Ovary (tissue), 9 donors: Measurements from ENCODE around the gene NTRK3. TPM values are rescaled to one million over a fixed set of nuclear protein-coding genes. Genes with fewer than 3 reads are reported as not detected.

ENCODE experiments used
- DNase-seq, 5 donors: peaks; one replicate each; pipeline ENCODE4 v3.0.0-alpha.2; 2019 to 2020
- H3K27ac ChIP-seq, 2 donors: fragments of 200-600 bp; one replicate each; pipeline versions ENCODE4 v1.5.1 to v1.8.0; 2019 to 2022
- H3K27me3 ChIP-seq: fragments of 200-600 bp; one replicate; pipeline ENCODE4 v1.8.0; 2022
- H3K36me3 ChIP-seq: fragments of 200-600 bp; sonication (generic); one replicate; pipeline ENCODE4 v1.5.1; 2019
- H3K4me1 ChIP-seq: one replicate; pipeline ENCODE4 v1.8.1; 2013; ENCODE audit warnings: mild to moderate bottlenecking, moderate library complexity; ENCODE audit not compliant: insufficient read depth
- H3K4me3 ChIP-seq: fragments of 200-600 bp; sonication (generic); one replicate; pipeline ENCODE4 v1.5.1; 2017
- H3K9me3 ChIP-seq, 2 donors: fragments of 200-600 bp in 1 of 2; sonication (generic) in 1 of 2; one replicate each; pipeline versions ENCODE4 v1.5.1 to v1.8.1; 2013 to 2019; ENCODE audit warnings: mild to moderate bottlenecking in 1 of 2, moderate library complexity in 1 of 2
- CTCF ChIP-seq, 3 donors: fragments of 450-650 bp in 2 of 3; fragments of 200-600 bp in 1 of 3; IDR thresholded peaks; one replicate each; pipeline versions ENCODE4 v1.5.1 to v1.8.0; 2016 to 2022; ENCODE audit warnings: antibody characterized with exemption in 3 of 3, mild to moderate bottlenecking in 1 of 3
- EP300 ChIP-seq: sonication (generic); formaldehyde crosslinking; IDR thresholded peaks from one replicate; pipeline ENCODE4 v1.6.1; 2017; ENCODE audit warnings: antibody characterized with exemption
- POLR2A ChIP-seq: fragments of 450-650 bp; IDR thresholded peaks from one replicate; pipeline ENCODE4 v1.6.1; 2017; ENCODE audit warnings: antibody characterized with exemption, mild to moderate bottlenecking, moderate library complexity
- WGBS, 3 donors: extraction: QIAGEN DNeasy Blood & Tissue Kit in 1 of 3; methylation state at CpG; one replicate each; pipeline versions ENCODE4 v1.1.5 to v1.1.7; 2013 to 2017; 5-methylcytosine and 5-hydroxymethylcytosine counted together
- intact Hi-C, 4 donors: fragments of 100-400 bp; cut with DNase I; formaldehyde crosslinking; loops; one replicate each; pipeline versions ENCODE4 v1.11.0 to v1.15.1; 2022 to 2023
- polyA plus RNA-seq, 2 donors: library from polyadenylated mRNA; stranded (reverse); fragments of 200-250 nt in 1 of 2; fragments of 350-450 nt in 1 of 2; fragmentation: Illumina TruSeq in 1 of 2; extraction: RNeasy Lipid Tissue Mini Kit (QIAGEN cat#74804) in 1 of 2; gene quantifications; one replicate each; pipeline ENCODE4 v1.2.3, GENCODE V29; 2013 to 2014
- total RNA-seq, 7 donors: library from RNA; depleted of rRNA in 2 of 7; stranded (reverse); fragments of >200 nt in 2 of 7; fragmentation: NEBNext Ultra II Directional in 3 of 7; extraction: Animal tissue kit (Norgen Biotek cat#: 25700) in 3 of 7; gene quantifications; one replicate each; pipeline versions ENCODE4 v1.1.0 to v1.2.4, GENCODE V29; 2016 to 2023
- donor health status: DM: no; HTN: no; CAD: no; lungs with moderate emphysema.
- donor health status: DM: no; HTN: no; CAD: no.
- donor health status: Bipolar disorder and iron deficiency.
- donor health status: DM: yes; HTN: yes; CAD: no.
- donor health status: DM: no; HTN: no; CAD: no.
- donor health status: DM: yes; HTN: yes; CAD: no.

Gene NTRK3
- total and polyA plus RNA-seq, 9 donors = 0.77 to 14.6 (median 2.7) TPM

- 73 to 84% (median 76%) methylated on average over 4 of the region's 4 CpGs for WGBS, 3 donors
- intact Hi-C loops = no loop called here
- H3K27me3 ChIP-seq = no peaks in the 10 kb centered on the region
- H3K4me3 ChIP-seq = no peak overlapping the region
- no peaks in the 10 kb centered on the region for H3K36me3 ChIP-seq
- no peak overlapping the region for H3K27ac ChIP-seq
- no peaks in the 10 kb centered on the region for H3K4me1 ChIP-seq
- H3K9me3 ChIP-seq = no peaks in the 10 kb centered on the region
- DNase-seq = no peak
- TF ChIP-seq POLR2A = no peak
- TF ChIP-seq CTCF (IDR thresholded peaks at IDR 0.05) = no peak
- TF ChIP-seq EP300 = no peak
These were observed 196.2 kb downstream of the NTRK3 start for GRCh38 chr15:88060383-88060782.

- no peak overlapping the region for H3K4me3 ChIP-seq
- no peaks in the 10 kb centered on the region for H3K36me3 ChIP-seq
- intact Hi-C loops = no loop called here
- no peaks in the 10 kb centered on the region for H3K4me1 ChIP-seq
- no peaks in the 10 kb centered on the region for H3K27me3 ChIP-seq
- H3K9me3 ChIP-seq = no peaks in the 10 kb centered on the region
- TF ChIP-seq POLR2A (no peak), EP300 (no peak)
- whole genome bisulfite sequencing, 3 donors = 80 to 83% (median 80%) methylated on average over 9 of the region's 9 CpGs
- no peak overlapping the region for H3K27ac ChIP-seq
- DNase-seq = no peak
These were observed 198.7 kb downstream of the NTRK3 start for GRCh38 chr15:88057836-88058235.

- TF ChIP-seq EP300 (no peak), CTCF (IDR thresholded peaks at IDR 0.05) (no peak), POLR2A (no peak)
- H3K36me3 ChIP-seq = no peaks in the 10 kb centered on the region
- intact Hi-C loops = no loop called here
These were observed 207.0 kb downstream of the NTRK3 start for GRCh38 chr15:88049506-88049905.

GRCh38 chr15:88048755-88049154 lies 207.8 kb downstream of the NTRK3 start:
- Histone ChIP-seq H3K36me3 (no peaks in the 10 kb centered on the region), H3K9me3 (no peaks in the 10 kb centered on the region), H3K4me1 (no peaks in the 10 kb centered on the region), H3K27me3 (no peaks in the 10 kb centered on the region), H3K4me3 (no peak overlapping the region), H3K27ac (no peak overlapping the region)
- intact Hi-C loops = no loop called here
- TF ChIP-seq POLR2A = no peak
- TF ChIP-seq EP300 = no peak
- no peak for TF ChIP-seq CTCF (IDR thresholded peaks at IDR 0.05)
- no peak for DNase-seq
- WGBS, 3 donors = 32 to 46% (median 44%) methylated on average over 3 of the region's 3 CpGs

More at GRCh38 chr15:88049506-88049905, 207.0 kb downstream of the NTRK3 start:
- no peak overlapping the region for H3K4me3 ChIP-seq
- H3K27ac ChIP-seq = no peak overlapping the region
- 61 to 67% (median 65%) methylated on average over 1 of the region's 1 CpG for WGBS, 3 donors
- H3K4me1 ChIP-seq = no peaks in the 10 kb centered on the region
- H3K9me3 ChIP-seq = no peaks in the 10 kb centered on the region
- no peaks in the 10 kb centered on the region for H3K27me3 ChIP-seq
- DNase-seq = no peak

- Histone ChIP-seq H3K9me3 (no peaks in the 10 kb centered on the region), H3K27me3 (no peaks in the 10 kb centered on the region), H3K4me3 (no peak overlapping the region), H3K27ac (no peak overlapping the region), H3K4me1 (no peaks in the 10 kb centered on the region), H3K36me3 (no peaks in the 10 kb centered on the region)
- 61 to 70% (median 69%) methylated on average over 2 of the region's 2 CpGs for WGBS, 3 donors
- no peak for DNase-seq
- intact Hi-C loops = no loop called here
- TF ChIP-seq EP300 (no peak), POLR2A (no peak), CTCF (IDR thresholded peaks at IDR 0.05) (no peak)
These were observed 208.3 kb downstream of the NTRK3 start for GRCh38 chr15:88048237-88048636.
